Measurements from ENCODE around the gene PPP1R8.

Gene PPP1R8

DNA sequence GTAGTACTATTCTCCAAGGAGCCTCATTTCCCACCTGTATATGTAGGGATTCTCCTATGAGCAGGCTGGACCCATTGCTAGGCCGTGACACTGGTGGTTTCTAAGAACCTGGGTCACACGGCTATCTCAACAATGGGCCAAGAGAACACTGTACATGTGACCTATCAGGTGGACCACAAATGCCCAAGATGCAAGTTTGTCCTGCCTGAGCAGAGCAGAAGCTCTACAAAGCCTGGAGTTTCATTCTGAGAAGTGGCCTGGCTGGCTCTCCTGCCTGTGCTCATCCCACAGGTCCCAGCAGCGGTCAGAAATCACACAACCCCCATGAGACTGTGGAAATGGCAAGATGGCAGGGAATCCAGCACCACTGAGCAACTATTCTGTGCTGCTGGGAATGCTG, 58.9 kb downstream of the PPP1R8 start:
- Histone ChIP-seq H4K20me1 (ENCODE audit: insufficient read depth, low read length, poor library complexity, severe bottlenecking) (no peaks in the 10 kb centered on the region), H3K4me1 (ENCODE audit: insufficient read depth, low read length, poor library complexity, severe bottlenecking) (peaks cover 28% of the 10 kb centered on the region), H3K27me3 (ENCODE audit: insufficient read depth, low read length, poor library complexity, severe bottlenecking) (no peaks in the 10 kb centered on the region), H3K9me2 (replicated peaks; ENCODE audit: low read depth, low read length) (no peaks in the 10 kb centered on the region), H2AFZ (ENCODE audit: low read length) (no peak overlapping the region), H3F3A (ENCODE audit: low read depth) (no peaks in the 10 kb centered on the region), H3K36me3 (ENCODE audit: insufficient read depth, low read length) (peaks cover 39% of the 10 kb centered on the region; the same call in 1 of the 2 replicates), H3K79me2 (ENCODE audit: insufficient read depth, low read length) (no peaks in the 10 kb centered on the region), H3K9me3 (ENCODE audit: insufficient read depth, low read depth, low read length) (no peaks in the 10 kb centered on the region), H3K4me2 (ENCODE audit: low read depth, low read length, poor library complexity, severe bottlenecking) (no peak overlapping the region), H3K9ac (ENCODE audit: low read depth, low read length, poor library complexity, severe bottlenecking) (no peak overlapping the region), H3K4me3 (ENCODE audit: low read length, poor library complexity, severe bottlenecking) (no peak overlapping the region)
- TF ChIP-seq, protein P1, sequence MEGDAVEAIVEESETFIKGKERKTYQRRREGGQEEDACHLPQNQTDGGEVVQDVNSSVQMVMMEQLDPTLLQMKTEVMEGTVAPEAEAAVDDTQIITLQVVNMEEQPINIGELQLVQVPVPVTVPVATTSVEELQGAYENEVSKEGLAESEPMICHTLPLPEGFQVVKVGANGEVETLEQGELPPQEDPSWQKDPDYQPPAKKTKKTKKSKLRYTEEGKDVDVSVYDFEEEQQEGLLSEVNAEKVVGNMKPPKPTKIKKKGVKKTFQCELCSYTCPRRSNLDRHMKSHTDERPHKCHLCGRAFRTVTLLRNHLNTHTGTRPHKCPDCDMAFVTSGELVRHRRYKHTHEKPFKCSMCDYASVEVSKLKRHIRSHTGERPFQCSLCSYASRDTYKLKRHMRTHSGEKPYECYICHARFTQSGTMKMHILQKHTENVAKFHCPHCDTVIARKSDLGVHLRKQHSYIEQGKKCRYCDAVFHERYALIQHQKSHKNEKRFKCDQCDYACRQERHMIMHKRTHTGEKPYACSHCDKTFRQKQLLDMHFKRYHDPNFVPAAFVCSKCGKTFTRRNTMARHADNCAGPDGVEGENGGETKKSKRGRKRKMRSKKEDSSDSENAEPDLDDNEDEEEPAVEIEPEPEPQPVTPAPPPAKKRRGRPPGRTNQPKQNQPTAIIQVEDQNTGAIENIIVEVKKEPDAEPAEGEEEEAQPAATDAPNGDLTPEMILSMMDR (conservative IDR thresholded peaks at IDR 0.05; ENCODE audit: low read length), result no peak
- TF ChIP-seq EZH2phosphoT487 (IDR thresholded peaks at IDR 0.05; ENCODE audit: borderline replicate concordance), result no peak

DNA sequence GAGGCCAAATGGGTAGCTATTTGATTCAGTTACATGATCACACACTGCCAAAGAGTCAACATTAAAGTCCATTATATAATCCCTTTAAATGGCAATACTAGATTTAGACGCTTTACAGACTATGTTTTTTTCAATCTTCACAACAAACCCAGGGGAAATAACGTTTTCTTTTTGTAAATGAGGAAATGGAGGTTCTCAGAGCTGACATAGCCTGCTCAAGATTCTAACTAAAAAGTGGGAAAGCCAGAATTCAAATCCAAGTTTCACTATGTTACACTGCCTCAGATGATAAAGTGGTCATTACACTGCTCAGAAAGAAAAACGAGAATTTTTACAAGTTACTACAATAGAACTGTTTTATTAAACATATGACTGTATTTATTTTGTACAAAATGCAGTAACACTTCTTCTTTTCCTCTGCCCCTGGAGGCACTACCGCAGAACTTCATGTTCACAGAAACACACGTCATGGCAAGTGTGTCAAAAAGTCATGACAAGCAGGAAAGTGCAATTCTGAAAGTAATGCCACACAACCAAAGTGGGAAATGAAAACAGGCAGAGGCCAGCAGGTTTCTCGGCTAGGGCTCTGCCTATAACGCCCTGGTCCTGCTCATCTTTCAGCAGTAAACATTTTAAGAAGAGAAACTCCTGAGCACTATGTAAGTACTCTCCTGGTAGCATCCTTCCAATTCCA, 60.8 kb downstream of the PPP1R8 start:
- no peaks in the 10 kb centered on the region for H3K27me3 ChIP-seq (ENCODE audit: insufficient read depth, low read length, poor library complexity, severe bottlenecking)
- H3K79me2 ChIP-seq (ENCODE audit: insufficient read depth, low read length), result no peaks in the 10 kb centered on the region
- no peak overlapping the region for H3K4me3 ChIP-seq (ENCODE audit: low read length, poor library complexity, severe bottlenecking)
- no peak overlapping the region for H3K9ac ChIP-seq (ENCODE audit: low read depth, low read length, poor library complexity, severe bottlenecking)
- H2AFZ ChIP-seq (ENCODE audit: low read length), result no peak overlapping the region
- H3K36me3 ChIP-seq (ENCODE audit: insufficient read depth, low read length), result peaks cover 56% of the 10 kb centered on the region; the same call in 1 of the 2 replicates
- H4K20me1 ChIP-seq (ENCODE audit: insufficient read depth, low read length, poor library complexity, severe bottlenecking), result no peaks in the 10 kb centered on the region
- no peak for TF ChIP-seq EZH2phosphoT487 (IDR thresholded peaks at IDR 0.05; ENCODE audit: borderline replicate concordance)
- TF ChIP-seq, protein P1 (conservative IDR thresholded peaks at IDR 0.05; ENCODE audit: low read length), result no peak
- H3K9me3 ChIP-seq (ENCODE audit: insufficient read depth, low read depth, low read length), result no peaks in the 10 kb centered on the region
- H3F3A ChIP-seq (ENCODE audit: low read depth), result no peaks in the 10 kb centered on the region
- H3K4me1 ChIP-seq (ENCODE audit: insufficient read depth, low read length, poor library complexity, severe bottlenecking), result peaks cover 12% of the 10 kb centered on the region
- H3K4me2 ChIP-seq (ENCODE audit: low read depth, low read length, poor library complexity, severe bottlenecking), result no peak overlapping the region
- no peaks in the 10 kb centered on the region for H3K9me2 ChIP-seq (replicated peaks; ENCODE audit: low read depth, low read length)

DNA sequence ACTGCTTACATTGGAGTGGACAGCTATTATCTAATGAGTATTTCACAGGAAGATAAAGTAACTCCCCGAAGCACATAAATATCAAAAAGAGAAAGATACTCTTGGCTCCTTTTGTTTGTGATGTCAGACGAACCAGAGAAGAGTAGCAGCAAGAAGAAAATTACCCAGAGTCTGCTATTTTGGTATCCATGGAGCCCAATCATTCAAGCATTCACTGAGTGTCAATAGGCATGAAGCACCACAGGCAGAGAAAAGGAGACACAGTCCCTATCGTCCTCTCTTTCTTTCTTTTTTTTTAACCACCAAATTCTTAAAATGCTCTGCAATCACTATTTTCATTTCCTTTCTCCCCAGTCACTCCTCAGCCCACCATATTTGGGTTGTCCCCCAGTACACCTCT, 63.9 kb downstream of the PPP1R8 start:
- H3K4me3 ChIP-seq (ENCODE audit: low read length, poor library complexity, severe bottlenecking), result no peak overlapping the region
- TF ChIP-seq, protein P1 (conservative IDR thresholded peaks at IDR 0.05; ENCODE audit: low read length), result no peak
- no peak for TF ChIP-seq EZH2phosphoT487 (IDR thresholded peaks at IDR 0.05; ENCODE audit: borderline replicate concordance)
- H3F3A ChIP-seq (ENCODE audit: low read depth), result no peaks in the 10 kb centered on the region
- no peaks in the 10 kb centered on the region for H4K20me1 ChIP-seq (ENCODE audit: insufficient read depth, low read length, poor library complexity, severe bottlenecking)
- peaks cover 67% of the 10 kb centered on the region; the same call in 1 of the 2 replicates for H3K36me3 ChIP-seq (ENCODE audit: insufficient read depth, low read length)
- H3K9me2 ChIP-seq (replicated peaks; ENCODE audit: low read depth, low read length), result no peaks in the 10 kb centered on the region
- H3K4me2 ChIP-seq (ENCODE audit: low read depth, low read length, poor library complexity, severe bottlenecking), result no peak overlapping the region
- no peak overlapping the region for H2AFZ ChIP-seq (ENCODE audit: low read length)
- no peaks in the 10 kb centered on the region for H3K9me3 ChIP-seq (ENCODE audit: insufficient read depth, low read depth, low read length)
- H3K27me3 ChIP-seq (ENCODE audit: insufficient read depth, low read length, poor library complexity, severe bottlenecking), result no peaks in the 10 kb centered on the region
- H3K9ac ChIP-seq (ENCODE audit: low read depth, low read length, poor library complexity, severe bottlenecking), result no peak overlapping the region
- no peaks in the 10 kb centered on the region for H3K4me1 ChIP-seq (ENCODE audit: insufficient read depth, low read length, poor library complexity, severe bottlenecking)
- H3K79me2 ChIP-seq (ENCODE audit: insufficient read depth, low read length), result no peaks in the 10 kb centered on the region
